A549 treated with Hydrocortisone at 1 μM for 4 hours (cell line): ENCODE data around the gene ABCB10. TPM values are rescaled to one million over a fixed set of nuclear protein-coding genes. Genes with fewer than 3 reads are reported as not detected.

Experiments used
- total RNA-seq: library from RNA; stranded (reverse); fragments of 200-300 nt; extraction: Qiagen RNA extraction; gene quantifications from 5 replicates; pipeline ENCODE4 v1.2.3, GENCODE V29; 2022

The ABCB10 gene
- 15.5 to 23.9 TPM (median 19.1 TPM) in 5 replicates for total RNA-seq

DNA sequence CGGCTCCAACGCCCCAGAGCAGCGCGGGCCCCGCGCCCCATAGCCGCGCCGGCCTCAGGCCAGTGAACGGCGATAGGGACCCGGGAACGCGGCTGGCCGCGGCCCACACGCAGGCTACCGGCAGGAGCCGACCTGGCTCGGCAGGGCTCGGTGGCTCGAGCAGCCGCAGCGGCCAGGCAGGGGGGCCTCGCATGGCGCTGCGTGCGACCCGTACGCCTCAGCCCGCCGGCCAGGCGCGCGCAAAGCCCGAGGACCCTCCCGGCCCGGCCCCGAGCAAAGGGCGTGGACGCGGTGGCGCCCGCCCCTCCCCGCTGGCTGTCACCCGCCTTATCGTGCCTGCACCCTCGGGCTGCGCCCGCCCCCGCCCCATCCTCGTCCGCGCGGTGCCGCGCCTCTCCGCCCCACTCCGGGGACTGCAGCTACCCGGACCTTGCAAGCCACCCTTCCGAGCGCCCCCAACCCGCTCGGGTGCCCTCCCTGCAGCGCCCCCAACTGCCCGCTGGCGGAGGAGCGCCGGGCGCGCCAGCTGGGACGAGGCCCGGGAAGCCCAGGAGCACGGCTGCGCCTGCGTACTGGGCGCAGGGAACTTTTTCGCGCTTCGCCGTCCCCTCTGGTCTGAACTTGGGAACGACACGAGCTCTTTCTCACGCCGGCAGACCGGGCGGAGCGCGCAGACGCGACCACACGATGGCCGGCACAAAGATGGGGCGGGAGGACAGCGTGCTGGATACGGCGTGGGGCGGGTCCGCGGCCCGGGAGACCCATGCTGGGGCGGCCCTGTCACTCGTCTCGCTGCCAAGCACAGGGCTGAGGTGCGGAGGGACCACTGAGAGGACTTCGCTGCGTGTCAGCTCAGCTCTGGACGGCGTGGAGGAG is at the start of gene ABCB10:
Gene ABCB10 (minus strand): TSS at position 248 of the 876 bp plus-strand sequence. CDS start 55 bp downstream, at position 193.

DNA sequence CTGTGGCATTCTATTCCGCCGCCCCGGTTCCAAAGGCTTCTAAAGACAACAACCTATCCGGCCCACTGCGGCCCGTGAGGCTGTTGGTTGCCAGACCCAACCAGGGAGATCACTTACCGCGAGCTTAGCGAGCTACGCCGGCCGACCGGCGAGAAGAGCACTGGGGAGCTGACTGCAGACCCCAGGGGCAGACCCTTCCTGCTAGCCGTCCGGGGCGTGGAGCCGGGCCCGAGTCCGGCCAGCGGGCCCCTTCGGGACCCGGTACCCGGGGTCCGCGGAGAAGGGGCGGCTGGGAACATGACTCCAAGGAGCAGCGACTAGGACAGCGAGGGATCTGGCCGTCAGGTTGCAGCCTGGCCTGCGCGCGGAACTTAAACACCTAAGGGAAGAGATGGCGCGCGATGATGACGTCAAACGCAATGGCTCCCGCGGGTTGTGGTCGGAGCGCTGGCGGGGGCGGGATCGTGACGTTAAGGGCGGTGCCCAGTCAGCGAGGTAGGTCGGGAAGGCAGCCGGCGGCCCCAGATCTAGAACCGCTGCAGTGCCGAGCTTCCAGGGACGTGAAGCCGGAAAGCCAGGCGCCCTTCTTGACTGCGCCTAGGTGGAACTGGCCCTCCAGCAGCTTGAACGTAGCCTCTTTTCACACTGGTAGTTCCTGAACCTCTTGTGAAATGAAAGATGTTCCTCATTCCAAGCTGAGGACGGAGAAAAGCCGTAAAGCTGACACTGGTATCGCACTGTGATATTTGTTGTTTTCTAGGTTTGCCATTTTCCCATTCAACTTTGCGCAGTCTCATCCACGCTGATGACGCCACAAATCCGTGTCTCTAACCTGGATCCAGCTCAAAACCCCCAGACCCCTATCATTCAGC is 50.3 kb downstream of the ABCB10 start, which contains the start of gene NUP133:
Gene NUP133 (minus strand): TSS at position 391 of the 872 bp plus-strand sequence. CDS start 92 bp downstream, at position 299.

Other genes starting within 250 kb of the ABCB10 start
- gene CCSAP, start 215.7 kb downstream of the ABCB10 start, total RNA-seq, result 4.8 to 7.1 TPM (median 5.8 TPM) in 5 replicates
- gene ACTA1, start 124.6 kb downstream of the ABCB10 start, total RNA-seq, result 0.07 to 0.21 TPM (median 0.10 TPM) in 4 of 5 replicates, not detected in the other
- 18.7 to 26.7 TPM (median 22.7 TPM) in 5 replicates for gene NUP133, start 50.4 kb downstream of the ABCB10 start, total RNA-seq
- gene TAF5L, start 67.4 kb upstream of the ABCB10 start, total RNA-seq, result 23.3 to 26.4 TPM (median 23.4 TPM) in 5 replicates
- gene URB2, start 67.5 kb upstream of the ABCB10 start, total RNA-seq, result 14.0 to 16.6 TPM (median 14.2 TPM) in 5 replicates